ENCODE results near the gene INPP5F.
"Not testable (repeated sequence)": the region's sequence is repeated elsewhere in the genome, so short reads cannot be mapped to it uniquely, and the experiment has no call there.

INPP5F gene

DNA sequence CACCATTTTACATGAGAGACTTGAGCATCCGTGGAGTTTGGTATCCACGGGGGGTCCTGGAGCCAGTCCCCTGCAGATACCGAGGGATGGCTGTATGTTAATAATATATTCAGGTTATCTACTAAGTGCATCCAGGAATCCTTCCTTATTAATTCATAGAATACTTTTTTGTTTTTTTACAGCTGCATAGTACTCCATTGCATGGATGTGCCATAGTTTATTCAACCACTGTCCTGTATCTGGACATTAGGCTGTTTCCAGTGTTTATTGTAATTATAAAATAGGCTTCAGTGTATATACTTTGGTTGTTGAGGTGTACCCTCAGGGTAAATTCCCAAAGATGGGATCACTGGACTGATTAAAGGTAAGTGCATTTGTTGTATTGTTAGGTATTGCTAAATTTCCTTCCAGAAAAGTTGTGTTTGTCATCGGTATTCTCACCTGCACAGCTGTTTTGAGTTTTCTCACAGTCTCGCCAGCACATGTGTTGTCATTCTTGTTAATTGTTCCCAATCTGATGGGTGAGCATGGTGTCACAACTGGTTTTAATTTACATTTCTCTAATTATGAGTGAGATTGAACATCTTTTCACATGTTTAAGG, 55.1 kb downstream of the INPP5F start:
- DNase-seq (ENCODE audit: low read depth), result no peak

- no peak for DNase-seq (ENCODE audit: low read depth)
These were observed 55.6 kb downstream of the INPP5F start for GRCh38 chr10:119781498-119781897.

DNA sequence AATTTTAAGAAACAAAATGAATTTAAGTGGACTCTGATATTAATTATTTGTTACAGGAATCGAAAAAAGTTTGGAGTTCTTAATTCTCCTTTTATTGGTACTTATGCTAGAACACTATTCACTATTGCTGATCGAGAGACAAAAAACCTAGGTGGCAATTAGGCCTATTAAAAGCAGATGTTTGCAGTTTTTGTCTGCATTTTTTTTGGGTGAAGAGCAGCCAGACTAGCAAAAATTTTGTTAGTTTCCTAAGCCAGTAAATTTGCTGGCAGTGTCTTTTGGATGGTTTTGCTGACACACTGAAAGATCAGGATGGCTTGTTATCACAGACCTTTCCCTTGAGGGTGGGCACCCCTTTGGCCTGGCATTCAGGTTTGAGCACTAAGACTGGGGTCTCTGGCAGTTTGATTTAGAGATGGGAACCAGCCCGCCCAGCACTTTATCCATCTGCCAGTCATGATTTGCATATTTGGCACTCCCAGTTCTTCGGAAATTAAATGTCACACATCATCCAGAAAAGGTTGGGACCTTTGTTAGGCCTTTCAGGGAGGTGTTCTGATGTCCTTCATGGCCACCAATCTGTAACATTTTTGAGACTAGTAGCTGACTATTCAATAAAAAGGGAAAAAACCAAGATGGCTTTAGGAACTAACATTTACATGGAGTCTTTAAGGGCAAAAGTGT, 57.3 kb downstream of the INPP5F start:
- no peak for DNase-seq (ENCODE audit: low read depth)

- DNase-seq (ENCODE audit: low read depth), result no peak
These were observed 57.8 kb downstream of the INPP5F start for GRCh38 chr10:119783665-119784027.

GRCh38 chr10:119784340-119785067, 58.7 kb downstream of the INPP5F start:
- DNase-seq (ENCODE audit: low read depth), result no peak

DNA sequence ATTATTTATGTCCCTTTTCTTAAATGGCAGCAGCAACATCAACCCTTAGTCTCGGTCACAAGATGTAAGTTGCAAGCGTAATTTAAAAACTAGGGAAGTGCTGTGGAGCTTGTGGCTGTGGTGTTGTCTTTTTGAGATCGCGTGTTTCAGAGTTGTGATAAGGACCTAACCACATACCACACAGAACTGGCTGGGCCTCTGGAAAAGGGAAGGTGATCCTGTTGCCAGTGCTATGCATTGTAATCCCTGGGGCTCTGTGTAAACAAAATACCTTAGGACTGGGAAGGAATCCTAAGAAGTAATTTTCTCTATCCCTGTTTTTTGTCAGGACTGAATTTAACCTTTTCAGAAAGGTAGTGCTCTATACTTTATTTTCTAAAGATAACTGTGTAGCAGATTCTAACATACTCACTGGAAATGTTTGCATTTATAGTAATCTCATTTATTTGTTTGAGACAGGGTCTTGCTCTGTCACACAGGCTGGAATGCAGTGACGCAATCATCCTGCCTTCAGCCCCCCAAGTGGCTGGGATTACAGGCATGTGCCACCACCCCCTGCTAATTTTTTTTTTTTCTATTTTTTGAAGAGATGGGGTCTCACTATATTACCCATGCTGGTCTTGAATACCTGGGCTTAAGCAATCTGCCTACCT, 60.4 kb downstream of the INPP5F start:
- no peak for DNase-seq (ENCODE audit: low read depth)

- not testable (repeated sequence) for DNase-seq (ENCODE audit: low read depth)
These were observed 69.3 kb downstream of the INPP5F start for GRCh38 chr10:119795101-119795500.

DNA sequence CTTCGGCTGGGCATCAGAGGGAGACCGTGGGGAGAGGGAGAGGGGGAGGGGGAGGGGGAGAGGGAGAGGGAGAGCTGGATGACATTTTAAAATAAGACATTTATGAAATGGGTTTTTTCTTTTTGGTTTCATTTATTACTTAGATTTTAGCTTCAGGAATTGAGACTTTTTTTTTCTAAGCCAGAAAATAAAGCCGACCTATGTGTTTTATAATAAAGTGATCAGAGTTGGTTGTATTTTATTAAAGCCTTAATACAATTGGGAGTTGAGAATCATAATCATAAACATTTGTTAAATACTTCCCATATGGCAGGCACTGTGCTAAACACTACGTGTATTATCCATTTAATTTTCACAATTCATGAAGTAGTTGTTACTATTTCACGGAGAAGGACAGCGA, 70.2 kb downstream of the INPP5F start:
- no peak for DNase-seq (ENCODE audit: low read depth)

DNA sequence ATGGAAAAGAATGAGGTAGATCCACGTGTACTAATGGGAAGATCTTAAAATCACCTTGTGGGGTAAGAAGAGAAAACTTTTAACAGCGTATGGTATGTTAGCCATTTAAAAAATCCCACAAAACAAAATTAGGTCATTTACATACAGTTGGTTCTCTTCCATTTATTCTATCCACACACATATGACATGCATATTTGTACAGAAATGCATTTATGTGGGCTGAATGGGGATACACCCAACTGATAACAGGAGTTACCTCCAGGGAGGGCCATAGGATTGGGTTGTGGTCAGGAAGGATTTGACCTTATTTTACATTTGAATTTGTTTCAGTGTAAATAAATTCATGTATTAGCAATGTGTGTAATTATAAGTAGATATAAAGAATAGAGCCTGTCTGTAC, 75.3 kb downstream of the INPP5F start:
- no peak for DNase-seq (ENCODE audit: low read depth)

GRCh38 chr10:119801998-119802538, 76.2 kb downstream of the INPP5F start:
- DNase-seq (ENCODE audit: low read depth), result no peak

DNA sequence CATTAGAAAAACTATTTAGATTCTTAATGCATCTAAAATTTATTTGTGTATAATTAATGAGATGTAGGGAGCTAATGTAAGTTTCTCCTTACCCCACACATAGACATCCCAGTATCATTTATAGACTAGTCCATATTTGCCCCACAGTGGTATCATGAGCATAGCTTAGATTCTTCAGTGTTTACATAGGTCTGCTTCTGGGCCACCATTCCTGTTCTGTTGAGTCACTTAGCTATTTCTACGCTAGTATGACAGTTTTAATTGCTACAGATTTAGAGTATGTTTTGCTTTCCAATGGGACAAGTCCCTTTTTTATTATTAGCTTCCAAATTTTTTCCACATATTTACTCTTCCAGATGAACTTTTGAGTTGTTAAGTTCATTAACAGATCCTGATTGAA, 77.4 kb downstream of the INPP5F start:
- DNase-seq (ENCODE audit: low read depth), result no peak

GRCh38 chr10:119805702-119806230, 79.9 kb downstream of the INPP5F start:
- no peak for DNase-seq (ENCODE audit: low read depth)

GRCh38 chr10:119806334-119807130, 80.7 kb downstream of the INPP5F start:
- no peak for DNase-seq (ENCODE audit: low read depth)

- no peak for DNase-seq (ENCODE audit: low read depth)
These were observed 82.3 kb downstream of the INPP5F start for GRCh38 chr10:119807960-119808697.

DNA sequence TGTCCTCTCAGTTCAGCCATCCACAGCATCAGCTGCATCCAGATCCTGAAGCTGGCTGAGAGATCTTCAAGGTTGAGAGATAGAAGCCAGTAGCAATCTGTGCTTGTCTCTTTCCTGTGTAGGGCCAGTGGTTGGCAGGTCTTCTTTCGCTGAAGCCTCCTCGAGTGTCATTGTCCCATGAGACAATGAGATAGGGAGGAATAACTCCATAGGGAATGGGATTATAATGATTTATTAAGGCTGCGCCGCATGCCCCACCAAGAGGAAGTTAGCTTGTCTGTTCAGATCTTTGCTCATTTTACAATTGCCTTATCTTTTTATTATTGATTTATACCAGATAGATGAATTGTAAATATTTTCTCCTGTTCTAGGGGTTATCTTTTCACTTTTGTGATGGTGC, 85.3 kb downstream of the INPP5F start:
- DNase-seq (ENCODE audit: low read depth), result no peak

DNA sequence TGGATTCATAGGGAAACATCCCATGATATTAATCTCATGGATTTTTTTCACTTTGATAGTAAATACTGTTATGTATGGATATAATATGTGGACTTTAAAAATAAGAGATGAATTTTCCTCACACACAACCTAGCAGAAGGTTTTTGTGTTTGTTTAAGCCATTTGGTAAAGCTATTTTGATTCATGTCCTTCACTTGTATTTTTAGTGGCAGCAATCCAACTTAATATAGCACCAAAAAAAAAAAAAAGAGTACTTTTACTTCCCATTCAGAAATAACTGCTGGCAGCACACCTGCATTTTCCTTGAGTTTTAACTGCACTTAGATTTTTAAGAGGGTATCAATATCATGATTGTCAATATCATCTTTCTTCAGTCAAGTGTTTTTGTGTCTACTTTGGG, 86.8 kb downstream of the INPP5F start:
- DNase-seq (ENCODE audit: low read depth), result no peak

- no peak for DNase-seq (ENCODE audit: low read depth)
These were observed 89.8 kb downstream of the INPP5F start for GRCh38 chr10:119815671-119816070.

GRCh38 chr10:119817991-119818888, 92.4 kb downstream of the INPP5F start:
- no peak for DNase-seq (ENCODE audit: low read depth)

GRCh38 chr10:119818889-119819270, 93.0 kb downstream of the INPP5F start:
- DNase-seq (ENCODE audit: low read depth), result no peak

DNA sequence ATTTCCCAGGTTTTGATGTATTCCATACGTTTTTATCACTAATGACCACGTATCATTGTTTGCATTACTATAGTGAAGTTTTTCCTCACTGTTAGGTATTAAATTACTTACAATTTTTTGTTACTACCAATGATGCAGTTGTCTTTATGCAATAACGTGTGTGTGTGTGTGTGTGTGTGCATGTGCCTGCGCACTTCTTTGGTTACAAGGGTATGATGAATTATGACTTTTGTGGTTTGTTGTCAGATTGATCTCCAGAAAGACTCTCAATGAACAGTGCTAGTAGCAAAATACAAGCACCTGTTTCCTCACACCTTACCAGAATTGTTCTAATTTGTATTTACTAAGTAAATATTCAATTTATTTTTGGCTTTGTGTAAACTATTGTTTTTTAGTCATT, 95.3 kb downstream of the INPP5F start:
- DNase-seq (ENCODE audit: low read depth), result no peak
